Endothelial cell of umbilical vein (primary cell): ENCODE data around the gene AGRP. TPM values are rescaled to one million over a fixed set of nuclear protein-coding genes. Genes with fewer than 3 reads are reported as not detected.

Source experiments
- BruUV-seq: library from RNA; stranded (reverse); fragments of 400-500 nt; replicated peaks from 2 replicates; lab custom pipeline; 2021; lab: Mats Ljungman, UMichigan
- CTCF ChIA-PET: fragments of 300-600, 350-600 bp; sonication (Branson Sonifier 250); formaldehyde crosslinking; loops from one replicate; lab custom pipeline; 2021; ENCODE audit warnings: antibody characterized with exemption, inconsistent platforms; lab: Charles Lee
- POLR2A ChIA-PET: fragments of 300-600, 350-600 bp; sonication (Branson Sonifier 250); formaldehyde crosslinking; loops from one replicate; lab custom pipeline; 2021; ENCODE audit warnings: antibody characterized with exemption, inconsistent platforms; lab: Charles Lee
- DNase-seq: peaks from one replicate; pipeline ENCODE4 v3.0.0-alpha.2; 2011; ENCODE audit warnings: low read depth, low spot score
- FAIRE-seq: peaks from 2 replicates; lab custom pipeline; 2011; peaks lifted over from hg19 to GRCh38; lab: Jason Lieb, UNC
- H2AFZ ChIP-seq: 2 replicates; pipeline ENCODE4 v1.6.0; 2012; ENCODE audit warnings: low read depth, low read length, control low read depth, inconsistent platforms
- H3K27ac ChIP-seq: 2 replicates; pipeline ENCODE4 v1.5.1; 2011; ENCODE audit warnings: low read depth, mild to moderate bottlenecking, control low read depth, low read length, moderate library complexity; ENCODE audit not compliant: insufficient read depth
- H3K27me3 ChIP-seq, 2 experiments: 2 replicates each; pipeline versions ENCODE4 v1.6.0 to v1.6.1; 2011; ENCODE audit warnings: low read length in 2 of 2, mixed read lengths in 1 of 2; ENCODE audit not compliant: control insufficient read depth in 2 of 2, insufficient read depth in 2 of 2
- H3K36me3 ChIP-seq, 2 experiments: 2 replicates in 1 of 2; 3 replicates in 1 of 2; pipeline ENCODE4 v1.5.1; 2011; ENCODE audit warnings: low read length in 2 of 2, mild to moderate bottlenecking in 1 of 2, moderate library complexity in 1 of 2; ENCODE audit not compliant: control insufficient read depth in 2 of 2, insufficient read depth in 2 of 2; ENCODE audit errors: extremely low read depth in 1 of 2
- H3K4me1 ChIP-seq: 3 replicates; pipeline ENCODE4 v1.5.1; 2011; ENCODE audit warnings: mild to moderate bottlenecking, low read length; ENCODE audit not compliant: control insufficient read depth, insufficient read depth; ENCODE audit errors: extremely low read depth
- H3K4me2 ChIP-seq: 2 replicates; pipeline ENCODE4 v1.6.1; 2011; ENCODE audit warnings: low read length, control low read depth, mixed read lengths; ENCODE audit not compliant: insufficient read depth
- H3K4me3 ChIP-seq, 3 experiments: fragments of 200-600 bp in 1 of 3; sonication (generic), shearing (Covaris generic) in 1 of 3; replicated peaks in 1 of 3; 2 replicates each; pipeline ENCODE4 v1.5.1; 2011 to 2016; ENCODE audit warnings: control low read depth in 3 of 3, low read length in 3 of 3, mild to moderate bottlenecking in 2 of 3, inconsistent platforms in 1 of 3, low read depth in 1 of 3, moderate library complexity in 1 of 3; ENCODE audit not compliant: insufficient read depth in 1 of 3
- H3K79me2 ChIP-seq: 2 replicates; pipeline ENCODE4 v1.6.0; 2012; ENCODE audit warnings: low read length, inconsistent platforms; ENCODE audit not compliant: control insufficient read depth, insufficient read depth
- H3K9ac ChIP-seq: replicated peaks from 2 replicates; pipeline ENCODE3; 2011; ENCODE audit warnings: low read length, control low read depth; ENCODE audit not compliant: insufficient read depth; ENCODE audit errors: extremely low read depth
- H3K9me1 ChIP-seq: replicated peaks from 3 replicates; pipeline ENCODE4 v1.6.0; 2011; ENCODE audit warnings: mild to moderate bottlenecking, low read length; ENCODE audit not compliant: control insufficient read depth, insufficient read depth; ENCODE audit errors: extremely low read depth
- H3K9me3 ChIP-seq: replicated peaks from 2 replicates; pipeline ENCODE4 v1.5.1; 2012; ENCODE audit warnings: low read length, inconsistent platforms; ENCODE audit not compliant: control insufficient read depth, insufficient read depth
- H4K20me1 ChIP-seq: replicated peaks from 2 replicates; pipeline ENCODE3; 2011; ENCODE audit warnings: mild to moderate bottlenecking, low read length; ENCODE audit not compliant: control insufficient read depth, insufficient read depth; ENCODE audit errors: extremely low read depth
- CTCF ChIP-seq, 2 donors: IDR thresholded peaks; 1 replicate in 1 of 2; 2 replicates in 1 of 2; pipeline ENCODE4 v1.5.1; 2011; ENCODE audit warnings: low read length in 2 of 2, mild to moderate bottlenecking in 2 of 2, moderate library complexity in 2 of 2, control low read depth in 1 of 2, inconsistent platforms in 1 of 2, low read depth in 1 of 2; ENCODE audit not compliant: insufficient read depth in 1 of 2; ENCODE audit errors: extremely low read depth in 1 of 2
- EZH2 ChIP-seq: IDR thresholded peaks from 2 replicates; pipeline ENCODE4 v1.6.1; 2012; ENCODE audit warnings: borderline replicate concordance, low read depth, mild to moderate bottlenecking, moderate library complexity, low read length, inconsistent platforms; ENCODE audit not compliant: severe bottlenecking
- FOS ChIP-seq: IDR thresholded peaks from 2 replicates; pipeline ENCODE4 v1.6.1; 2011; ENCODE audit warnings: mild to moderate bottlenecking, low read length, moderate library complexity, borderline replicate concordance; ENCODE audit not compliant: insufficient read depth
- GATA2 ChIP-seq: IDR thresholded peaks from 2 replicates; pipeline ENCODE4 v1.7.0; 2011; ENCODE audit warnings: low read depth, mild to moderate bottlenecking, moderate library complexity, mixed read lengths, low read length; ENCODE audit not compliant: insufficient read length, insufficient read depth
- JUN ChIP-seq: IDR thresholded peaks from 2 replicates; pipeline ENCODE4 v1.6.1; 2011; ENCODE audit warnings: borderline replicate concordance, low read depth; ENCODE audit not compliant: insufficient read length, insufficient read depth
- MAX ChIP-seq: IDR thresholded peaks from 2 replicates; pipeline ENCODE4 v1.6.1; 2011; ENCODE audit not compliant: insufficient read depth, insufficient read length
- MYC ChIP-seq: IDR thresholded peaks from one replicate; pipeline ENCODE4 v1.6.1; 2011; ENCODE audit warnings: mild to moderate bottlenecking, low read depth, low read length
- POLR2A ChIP-seq: IDR thresholded peaks from 2 replicates; pipeline ENCODE4 v1.6.1; 2012; ENCODE audit warnings: low read depth, mild to moderate bottlenecking, control low read depth, low read length
- POLR2AphosphoS5 ChIP-seq: IDR thresholded peaks from 2 replicates; pipeline ENCODE4 v1.6.1; 2012; ENCODE audit warnings: low read depth, mild to moderate bottlenecking, control low read depth, low read length, moderate library complexity; ENCODE audit not compliant: insufficient read depth
- dilution Hi-C: fragments of 300-500 bp; cut with MboI; formaldehyde crosslinking; loops from one replicate; pipeline ENCODE4 v1.15.0; 2019; ENCODE audit warnings: low sequenced_read_pairs; ENCODE audit not compliant: extremely low pct_ligation_motif_present
- intact Hi-C: fragments of 100-400 bp; cut with micrococcal nuclease; formaldehyde crosslinking; loops from one replicate; pipeline ENCODE4 v1.10.0; 2022
- polyA plus RNA-seq, 4 experiments: library from polyadenylated mRNA; depleted of rRNA in 3 of 4; stranded (reverse) in 3 of 4; unstranded in 1 of 4; fragments of >200 nt; gene quantifications; 2 replicates each; pipeline versions ENCODE4 v1.2.1 to v1.2.3, GENCODE V29; 2011 to 2012; ENCODE audit warnings: missing spikeins in 1 of 4
- total RNA-seq: library from RNA; stranded (reverse); gene quantifications from 2 replicates; pipeline ENCODE4 v1.2.3, GENCODE V29; 2021

Gene AGRP
- total and polyA plus RNA-seq, 2 donors (not counting 3 experiments of a cell fraction or from before 2014, with no cell fraction given) = not detected

GRCh38 chr16:67518676-67519075 is 35.3 kb upstream of the AGRP start:
- Histone ChIP-seq H4K20me1 (no peaks in the 10 kb centered on the region), H3K27me3 (no peaks in the 10 kb centered on the region), H3K27ac (no peak overlapping the region), H3K9me1 (no peaks in the 10 kb centered on the region), H2AFZ (no peak overlapping the region), H3K79me2 (no peaks in the 10 kb centered on the region), H3K4me2 (no peak overlapping the region), H3K9ac (no peak overlapping the region), H3K36me3 (no peaks in the 10 kb centered on the region), H3K4me3 (no peak overlapping the region), H3K9me3 (no peaks in the 10 kb centered on the region), H3K4me1 (peaks cover 16% of the 10 kb centered on the region)
- ChIA-PET POLR2A (no interaction called here), CTCF (no interaction called here)
- dilution Hi-C loops = no loop called here
- DNase-seq (no peak), FAIRE-seq (no peak)
- BruUV-seq = no TSS peak
- TF ChIP-seq EZH2 = no peak
- TF ChIP-seq CTCF (IDR thresholded peaks at IDR 0.05; ENCODE audit: extremely low read depth in 1 of 2, insufficient read depth in 1 of 2, low read depth in 1 of 2, low read length in 2 of 2) = no peak
- TF ChIP-seq FOS = no peak
- no peak for TF ChIP-seq GATA2
- no peak for TF ChIP-seq MAX
- TF ChIP-seq POLR2AphosphoS5 = no peak
- no peak for TF ChIP-seq MYC
- TF ChIP-seq POLR2A = no peak
- no peak for TF ChIP-seq JUN
- intact Hi-C loops = no loop called here
